HCT116 (cell line): ENCODE results near the gene CDK14. TPM values are rescaled to one million over a fixed set of nuclear protein-coding genes. Genes with fewer than 3 reads are reported as not detected.

Experiments
- ATAC-seq: fragments of 200-7000 bp; cut with Tn5 transposase; 2 replicates; pipeline ENCODE4 v1.9.1; 2020; ENCODE audit warnings: mild to moderate bottlenecking, moderate library complexity
- BruUV-seq: library from RNA; stranded (reverse); fragments of 400-500 nt; replicated peaks from 2 replicates; lab custom pipeline; 2021; lab: Mats Ljungman, UMichigan
- CTCF ChIA-PET: fragments of 300-600 bp; sonication (Branson Sonifier 250); formaldehyde crosslinking; loops from one replicate; lab custom pipeline; 2021; ENCODE audit warnings: antibody characterized with exemption; lab: Charles Lee
- POLR2A ChIA-PET: fragments of 300-600, 350-600 bp; sonication (Branson Sonifier 250); formaldehyde crosslinking; loops from one replicate; lab custom pipeline; 2021; ENCODE audit warnings: antibody characterized with exemption; lab: Charles Lee
- RAD21 ChIA-PET, 2 experiments: fragments of 300-600 bp; sonication (Branson Sonifier 250); formaldehyde crosslinking; loops; one replicate each; lab custom pipeline; 2023; ENCODE audit warnings: low total read pairs in 2 of 2; ENCODE audit not compliant: uncharacterized antibody in 2 of 2, unreplicated experiment in 2 of 2, low non-redundant PET in 1 of 2; lab: Charles Lee
- DNase-seq: peaks from one replicate; pipeline ENCODE4 v3.0.0-alpha.2; 2010; ENCODE audit warnings: low read depth, low spot score
- H2AFZ ChIP-seq: fragments of 200-600 bp; shearing (Covaris generic), sonication (generic); 2 replicates; pipeline ENCODE4 v1.6.1; 2017; ENCODE audit warnings: low read depth, mixed run types, mixed read lengths, antibody characterized with exemption, low read length; ENCODE audit not compliant: poor library complexity, severe bottlenecking
- H3K27ac ChIP-seq: 2 replicates; pipeline ENCODE4 v1.5.1; 2012; ENCODE audit warnings: low read depth, low read length
- H3K27me3 ChIP-seq: fragments of 200-600 bp; sonication (generic); 2 replicates; pipeline ENCODE4 v1.6.1; 2016; ENCODE audit warnings: mixed run types, low read length, mixed read lengths; ENCODE audit not compliant: insufficient read depth
- H3K36me3 ChIP-seq, 2 experiments: fragments of 200-500 bp in 1 of 2; fragments of 200-600 bp in 1 of 2; sonication (Bioruptor generic) in 1 of 2; sonication (generic) in 1 of 2; 2 replicates each; pipeline versions ENCODE4 v1.5.1 to v1.6.1; 2014 to 2016; ENCODE audit warnings: low read length in 2 of 2, inconsistent platforms in 1 of 2, mixed read lengths in 1 of 2, mixed run types in 1 of 2; ENCODE audit not compliant: insufficient read depth in 2 of 2, control insufficient read depth in 1 of 2
- H3K4me1 ChIP-seq, 2 experiments: fragments of 200-600 bp in 1 of 2; sonication (generic) in 1 of 2; 2 replicates each; pipeline versions ENCODE4 v1.5.1 to v1.6.1; 2012 to 2017; ENCODE audit warnings: low read length in 2 of 2, inconsistent platforms in 1 of 2, mild to moderate bottlenecking in 1 of 2, mixed read lengths in 1 of 2, mixed run types in 1 of 2, moderate library complexity in 1 of 2; ENCODE audit not compliant: insufficient read depth in 2 of 2, control insufficient read depth in 1 of 2
- H3K4me2 ChIP-seq: fragments of 200-600 bp; sonication (generic); 2 replicates; pipeline ENCODE4 v1.6.1; 2017; ENCODE audit warnings: mixed run types, low read length, mixed read lengths
- H3K4me3 ChIP-seq, 2 experiments: fragments of 200-600 bp in 1 of 2; sonication (generic) in 1 of 2; replicated peaks in 1 of 2; 2 replicates each; pipeline ENCODE4 v1.5.1; 2011 to 2016; ENCODE audit warnings: low read length in 2 of 2, control low read depth in 1 of 2, low read depth in 1 of 2, mild to moderate bottlenecking in 1 of 2, mixed read lengths in 1 of 2, mixed run types in 1 of 2
- H3K79me2 ChIP-seq: fragments of 200-600 bp; sonication (generic); 2 replicates; pipeline ENCODE4 v1.6.1; 2017; ENCODE audit warnings: mild to moderate bottlenecking, mixed run types, low read length, moderate library complexity, mixed read lengths; ENCODE audit not compliant: insufficient read depth
- H3K9ac ChIP-seq: fragments of 200-600 bp; sonication (generic); 2 replicates; pipeline ENCODE4 v1.6.1; 2016; ENCODE audit warnings: low read length, mixed read lengths
- H3K9me2 ChIP-seq: fragments of 200-600 bp; sonication (generic), shearing (Covaris generic); 2 replicates; pipeline ENCODE4 v1.6.1; 2017; ENCODE audit warnings: mixed run types, mild to moderate bottlenecking, moderate library complexity; ENCODE audit not compliant: insufficient read depth
- H3K9me3 ChIP-seq, 2 experiments: fragments of 200-500 bp in 1 of 2; fragments of 200-600 bp in 1 of 2; sonication (Bioruptor generic) in 1 of 2; sonication (generic) in 1 of 2; 2 replicates each; pipeline ENCODE4 v1.6.1; 2014 to 2017; ENCODE audit warnings: low read length in 2 of 2, mixed read lengths in 2 of 2, inconsistent platforms in 1 of 2, low read depth in 1 of 2, mild to moderate bottlenecking in 1 of 2, mixed run types in 1 of 2, moderate library complexity in 1 of 2; ENCODE audit not compliant: control insufficient read depth in 1 of 2, insufficient read depth in 1 of 2
- H4K20me1 ChIP-seq: fragments of 200-600 bp; sonication (generic), shearing (Covaris generic); 2 replicates; pipeline ENCODE4 v1.6.1; 2017; ENCODE audit warnings: mixed run types, mild to moderate bottlenecking, moderate library complexity; ENCODE audit not compliant: insufficient read depth
- CEBPB ChIP-seq: IDR thresholded peaks from 2 replicates; pipeline ENCODE4 v1.6.1; 2012; ENCODE audit warnings: low read depth
- EGR1 ChIP-seq: IDR thresholded peaks from 2 replicates; pipeline ENCODE4 v1.6.1; 2012; ENCODE audit warnings: low read depth
- FOSL1 ChIP-seq: IDR thresholded peaks from 2 replicates; pipeline ENCODE4 v1.6.1; 2012; ENCODE audit warnings: low read depth
- POLR2A ChIP-seq: IDR thresholded peaks from 2 replicates; pipeline ENCODE4 v1.7.0; 2011; ENCODE audit warnings: borderline replicate concordance; ENCODE audit not compliant: insufficient read depth, insufficient read length; ENCODE audit errors: extremely low read depth
- POLR2AphosphoS5 ChIP-seq: IDR thresholded peaks from 2 replicates; pipeline ENCODE4 v1.6.1; 2011; ENCODE audit warnings: mild to moderate bottlenecking, low read depth, low read length, moderate library complexity
- RAD21 ChIP-seq: IDR thresholded peaks from 2 replicates; pipeline ENCODE4 v1.6.1; 2012; ENCODE audit warnings: low read depth, mild to moderate bottlenecking
- SIN3A ChIP-seq: IDR thresholded peaks from 2 replicates; pipeline ENCODE4 v1.6.1; 2012; ENCODE audit warnings: low read depth
- SP1 ChIP-seq: IDR thresholded peaks from 2 replicates; pipeline ENCODE4 v1.6.1; 2012; ENCODE audit warnings: low read depth
- TCF7L2 ChIP-seq: IDR thresholded peaks from 2 replicates; pipeline ENCODE4 v1.7.0; 2011; ENCODE audit warnings: borderline replicate concordance, inconsistent platforms; ENCODE audit not compliant: insufficient read depth, insufficient read length; ENCODE audit errors: extremely low read depth
- YY1 ChIP-seq: IDR thresholded peaks from 2 replicates; pipeline ENCODE4 v1.6.1; 2011; ENCODE audit warnings: low read length, low read depth, moderate library complexity, mild to moderate bottlenecking; ENCODE audit not compliant: insufficient replicate concordance; ENCODE audit errors: extremely low read depth
- ZNF274 ChIP-seq: fragments of 200-500 bp; sonication (Bioruptor generic); IDR thresholded peaks from 2 replicates; pipeline ENCODE4 v1.6.1; 2014; ENCODE audit warnings: mild to moderate bottlenecking, low read depth, low read length, inconsistent platforms
- intact Hi-C: fragments of 100-400 bp; cut with micrococcal nuclease; formaldehyde crosslinking; loops from 2 replicates; pipeline ENCODE4 v1.10.0; 2022
- total RNA-seq: library from RNA; stranded (reverse); gene quantifications from one replicate; pipeline ENCODE4 v1.2.1, GENCODE V29; 2021; ENCODE audit not compliant: unreplicated experiment
- TF ChIP-seq, protein P1 (sequence below): IDR thresholded peaks from 2 replicates; pipeline ENCODE4 v1.6.1; 2012

Gene CDK14
- total RNA-seq, 1 experiment from 2014 or later: 10.2 TPM

- TF ChIP-seq ZNF274 (no peak), SIN3A (no peak), POLR2AphosphoS5 (no peak), TCF7L2 (no peak), YY1 (no peak), FOSL1 (no peak), POLR2A (no peak), CEBPB (no peak)
- TF ChIP-seq, protein P1, sequence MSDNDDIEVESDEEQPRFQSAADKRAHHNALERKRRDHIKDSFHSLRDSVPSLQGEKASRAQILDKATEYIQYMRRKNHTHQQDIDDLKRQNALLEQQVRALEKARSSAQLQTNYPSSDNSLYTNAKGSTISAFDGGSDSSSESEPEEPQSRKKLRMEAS: no peak
- no peaks in the 10 kb centered on the region for H3K79me2 ChIP-seq
- no peaks in the 10 kb centered on the region for H3K36me3 ChIP-seq
- ChIA-PET CTCF (no interaction called here), RAD21 (no interaction called here), POLR2A (no interaction called here)
- no peaks in the 10 kb centered on the region for H3K4me1 ChIP-seq
- H3K4me3 ChIP-seq: no peak overlapping the region
- DNase-seq (no peak), ATAC-seq (no peak)
- intact Hi-C loops: no loop called here
- no peaks in the 10 kb centered on the region for H3K9me3 ChIP-seq
- no peaks in the 10 kb centered on the region for H4K20me1 ChIP-seq
- H3K27me3 ChIP-seq: no peaks in the 10 kb centered on the region
- H3K4me2 ChIP-seq: no peak overlapping the region
- H3K27ac ChIP-seq: no peak overlapping the region
- no peaks in the 10 kb centered on the region for H3K9me2 ChIP-seq
- H2AFZ ChIP-seq: no peak overlapping the region
- H3K9ac ChIP-seq: no peak overlapping the region
- no TSS peak for BruUV-seq
These were observed 31.7 kb upstream of the CDK14 start for GRCh38 chr7:90564455-90564854.

- Histone ChIP-seq H3K4me1 (no peaks in the 10 kb centered on the region), H3K27ac (no peak overlapping the region), H3K79me2 (no peaks in the 10 kb centered on the region), H2AFZ (no peak overlapping the region)
- no TSS peak for BruUV-seq
- no peak for TF ChIP-seq RAD21
- no peak for TF ChIP-seq EGR1
- no peak for TF ChIP-seq SP1
- TF ChIP-seq ZNF274: no peak
- TF ChIP-seq, all 23 proteins: peak for 0
- no peaks in the 10 kb centered on the region for H3K27me3 ChIP-seq
- H3K4me2 ChIP-seq: no peak overlapping the region
- intact Hi-C loops: no loop called here
- no peak for ATAC-seq
- RAD21 ChIA-PET: no interaction called here
- CTCF ChIA-PET: no interaction called here
- H4K20me1 ChIP-seq: no peaks in the 10 kb centered on the region
- no peak overlapping the region for H3K9ac ChIP-seq
- no peaks in the 10 kb centered on the region for H3K9me3 ChIP-seq
- DNase-seq: no peak
- no peak overlapping the region for H3K4me3 ChIP-seq
- no peaks in the 10 kb centered on the region for H3K9me2 ChIP-seq
- POLR2A ChIA-PET: no interaction called here
- H3K36me3 ChIP-seq: no peaks in the 10 kb centered on the region
These were observed 27.9 kb upstream of the CDK14 start for GRCh38 chr7:90568213-90568612.
